ENCODE measurements around the gene TBX6. TPM values are rescaled to one million over a fixed set of nuclear protein-coding genes. Genes with fewer than 3 reads are reported as not detected.

Gene TBX6
- total RNA-seq, 1 donor from 2014 or later: 0.20 TPM

Other genes with a start within 250 kb of the TBX6 start
- 31.1 TPM for gene CDIPT, start 228.7 kb downstream of the TBX6 start, total RNA-seq
- 2.9 TPM for gene SEZ6L2, start 192.4 kb downstream of the TBX6 start, total RNA-seq
- 0.39 TPM for gene ASPHD1, start 191.4 kb downstream of the TBX6 start, total RNA-seq
- gene KCTD13, start 165.7 kb downstream of the TBX6 start, total RNA-seq: 6.9 TPM
- 30.3 TPM for gene TMEM219, start 129.8 kb downstream of the TBX6 start, total RNA-seq
- 24.5 TPM for gene TAOK2, start 118.1 kb downstream of the TBX6 start, total RNA-seq
- gene HIRIP3, start 96.3 kb downstream of the TBX6 start, total RNA-seq: 11.4 TPM
- 22.3 TPM for gene INO80E, start 95.7 kb downstream of the TBX6 start, total RNA-seq
- 1.5 TPM for gene DOC2A, start 80.9 kb downstream of the TBX6 start, total RNA-seq
- not detected for gene C16orf92, start 68.7 kb downstream of the TBX6 start, total RNA-seq
- gene TLCD3B, start 60.7 kb downstream of the TBX6 start, total RNA-seq: not detected
- gene ALDOA, start 26.2 kb downstream of the TBX6 start, total RNA-seq: 345 TPM
- gene PPP4C, start 15.9 kb downstream of the TBX6 start, total RNA-seq: 53.1 TPM
- gene YPEL3, start 4.3 kb upstream of the TBX6 start, total RNA-seq: 22.4 TPM
- gene GDPD3, start 21.6 kb upstream of the TBX6 start, total RNA-seq: 4.6 TPM
- 13.3 TPM for gene MAPK3, start 31.3 kb upstream of the TBX6 start, total RNA-seq
- gene CORO1A, start 91.7 kb upstream of the TBX6 start, total RNA-seq: 16.0 TPM
- gene BOLA2B, start 101.7 kb upstream of the TBX6 start, total RNA-seq: 6.1 TPM
- 7.3 TPM for gene SLX1A, start 102.0 kb upstream of the TBX6 start, total RNA-seq
- 3.1 TPM for gene SULT1A3, start 107.3 kb upstream of the TBX6 start, total RNA-seq
- gene NPIPB13, start 156.6 kb upstream of the TBX6 start, total RNA-seq: 1.6 TPM